Pancreas (tissue), 10 donors: ENCODE measurements around the gene SLC35F1. TPM values are rescaled to one million over a fixed set of nuclear protein-coding genes. Genes with fewer than 3 reads are reported as not detected.

Experiments used
- ATAC-seq, 4 donors: fragments of 200-7000 bp; cut with Tn5 transposase; one replicate each; pipeline versions ENCODE4 v1.8.0 to v1.9.1; 2020; ENCODE audit warnings: mild to moderate bottlenecking in 4 of 4, moderate library complexity in 4 of 4
- DNase-seq, 6 donors: peaks; one replicate each; pipeline ENCODE4 v3.0.0-alpha.2; 2020
- FAIRE-seq: peaks from 2 replicates; lab custom pipeline; 2012; peaks lifted over from hg19 to GRCh38; lab: Jason Lieb, UNC
- H3K27ac ChIP-seq, 4 donors: fragments of 200-600 bp; sonication (generic); 1 replicate in 3 of 4; 2 replicates in 1 of 4; pipeline versions ENCODE4 v1.5.0 to v1.8.0; 2020
- H3K27me3 ChIP-seq, 4 donors: fragments of 200-600 bp; one replicate each; pipeline ENCODE4 v1.8.0; 2021
- H3K36me3 ChIP-seq, 3 donors: fragments of 200-600 bp; sonication (generic) in 1 of 3; one replicate each; pipeline versions ENCODE4 v1.5.0 to v1.8.0; 2020 to 2021
- H3K4me1 ChIP-seq, 3 donors: fragments of 200-600 bp; one replicate each; pipeline ENCODE4 v1.8.0; 2021
- H3K4me3 ChIP-seq, 4 donors: fragments of 200-600 bp; sonication (generic) in 2 of 4; one replicate each; pipeline versions ENCODE4 v1.5.0 to v1.8.0; 2020 to 2021
- H3K9me3 ChIP-seq, 4 donors: fragments of 200-600 bp; one replicate each; pipeline ENCODE4 v1.8.0; 2021
- CTCF ChIP-seq, 4 donors: fragments of 200-600 bp; sonication (generic) in 3 of 4; IDR thresholded peaks; one replicate each; pipeline versions ENCODE4 v1.5.0 to v1.8.0; 2021; ENCODE audit warnings: antibody characterized with exemption in 4 of 4
- WGBS, 2 donors: extraction: QIAGEN DNeasy Blood & Tissue Kit; methylation state at CpG; one replicate each; pipeline ENCODE4 v1.1.7; 2013; 5-methylcytosine and 5-hydroxymethylcytosine counted together
- intact Hi-C, 3 donors: fragments of 100-400 bp; cut with DNase I; formaldehyde crosslinking; loops; one replicate each; pipeline versions ENCODE4 v1.11.1 to v1.14.2; 2022
- polyA plus RNA-seq, 2 donors: library from polyadenylated mRNA; stranded (reverse); fragments of 200-250 nt; gene quantifications; one replicate each; pipeline ENCODE4 v1.2.3, GENCODE V29; 2013
- total RNA-seq, 6 donors: library from RNA; stranded (reverse); fragmentation: NEBNext Ultra II Directional in 4 of 6; extraction: Animal tissue kit (Norgen Biotek cat#: 25700) in 4 of 6; gene quantifications; one replicate each; pipeline versions ENCODE4 v1.2.1 to v1.2.4, GENCODE V29; 2021 to 2023
- donor health status: healthy with polysubstance abuse.
- donor health status: DM: no; HTN: no; CAD: no; lungs with moderate emphysema.
- donor health status: DM: no; HTN: no; CAD: no.
- donor health status: control.
- donor health status: control.
- donor health status: Bipolar disorder and iron deficiency.
- donor health status: DM: yes; HTN: yes; CAD: no.
- donor health status: DM: no; HTN: no; CAD: no.
- donor health status: DM: no; HTN: no; CAD: no.
- donor health status: DM: yes; HTN: yes; CAD: no.

The SLC35F1 gene
- total and polyA plus RNA-seq, 8 donors: 0.14 to 2.1 (median 0.29) TPM

GRCh38 chr6:118124851-118125250 is 217.8 kb downstream of the SLC35F1 start:
- 21 to 22% methylated on average over 2 of the region's 2 CpGs for WGBS, 2 donors
- FAIRE-seq: no peak

GRCh38 chr6:118128755-118129154 is 221.7 kb downstream of the SLC35F1 start:
- FAIRE-seq: no peak
- Histone ChIP-seq H3K4me3 (no peak overlapping the region), H3K9me3 (no peaks in the 10 kb centered on the region), H3K27ac (no peak overlapping the region), H3K27me3 (no peaks in the 10 kb centered on the region), H3K4me1 (no peaks in the 10 kb centered on the region), H3K36me3 (no peaks in the 10 kb centered on the region)
- intact Hi-C loops: no loop called here
- no peak for ATAC-seq
- DNase-seq: no peak
- no peak for TF ChIP-seq CTCF (IDR thresholded peaks at IDR 0.05)

More at GRCh38 chr6:118124851-118125250, 217.8 kb downstream of the SLC35F1 start:
- H3K4me3 ChIP-seq: no peak overlapping the region
- H3K27me3 ChIP-seq: no peaks in the 10 kb centered on the region
- intact Hi-C loops: no loop called here
- TF ChIP-seq CTCF (IDR thresholded peaks at IDR 0.05): no peak
- no peak for ATAC-seq
- H3K27ac ChIP-seq: no peak overlapping the region
- DNase-seq: no peak
- H3K9me3 ChIP-seq: no peaks in the 10 kb centered on the region
- no peaks in the 10 kb centered on the region for H3K4me1 ChIP-seq
- no peaks in the 10 kb centered on the region for H3K36me3 ChIP-seq

- DNase-seq: no peak
- Histone ChIP-seq H3K27me3 (no peaks in the 10 kb centered on the region), H3K4me1 (no peaks in the 10 kb centered on the region), H3K27ac (no peak overlapping the region), H3K36me3 (no peaks in the 10 kb centered on the region), H3K4me3 (no peak overlapping the region), H3K9me3 (no peaks in the 10 kb centered on the region)
- ATAC-seq: no peak
- no peak for TF ChIP-seq CTCF (IDR thresholded peaks at IDR 0.05)
- 69 to 84% methylated on average over 2 of the region's 2 CpGs for WGBS, 2 donors
- no peak for FAIRE-seq
- intact Hi-C loops: no loop called here
Observed at GRCh38 chr6:118134206-118134605, 227.1 kb downstream of the SLC35F1 start.

GRCh38 chr6:118134736-118135135 is 227.7 kb downstream of the SLC35F1 start:
- Histone ChIP-seq H3K4me1 (no peaks in the 10 kb centered on the region), H3K27ac (no peak overlapping the region), H3K36me3 (no peaks in the 10 kb centered on the region), H3K9me3 (no peaks in the 10 kb centered on the region), H3K27me3 (no peaks in the 10 kb centered on the region), H3K4me3 (no peak overlapping the region)
- TF ChIP-seq CTCF (IDR thresholded peaks at IDR 0.05): no peak
- no peak for FAIRE-seq
- 41 to 63% methylated on average over 5 of the region's 5 CpGs for WGBS, 2 donors
- no peak for DNase-seq
- intact Hi-C loops: no loop called here
- no peak for ATAC-seq

- Histone ChIP-seq H3K36me3 (no peaks in the 10 kb centered on the region), H3K27me3 (no peaks in the 10 kb centered on the region), H3K27ac (no peak overlapping the region), H3K4me3 (no peak overlapping the region), H3K4me1 (no peaks in the 10 kb centered on the region), H3K9me3 (no peaks in the 10 kb centered on the region)
- FAIRE-seq: no peak
- intact Hi-C loops: no loop called here
- TF ChIP-seq CTCF (IDR thresholded peaks at IDR 0.05): no peak
- ATAC-seq: no peak
- 66 to 89% methylated on average over 2 of the region's 2 CpGs for WGBS, 2 donors
- no peak for DNase-seq
Observed at GRCh38 chr6:118135371-118135770, 228.3 kb downstream of the SLC35F1 start.
